ENCODE results near the gene CCDC183.

GRCh38 chr9:136831720-136832104 lies 35.6 kb downstream of the CCDC183 start:
- TF ChIP-seq, protein P1, sequence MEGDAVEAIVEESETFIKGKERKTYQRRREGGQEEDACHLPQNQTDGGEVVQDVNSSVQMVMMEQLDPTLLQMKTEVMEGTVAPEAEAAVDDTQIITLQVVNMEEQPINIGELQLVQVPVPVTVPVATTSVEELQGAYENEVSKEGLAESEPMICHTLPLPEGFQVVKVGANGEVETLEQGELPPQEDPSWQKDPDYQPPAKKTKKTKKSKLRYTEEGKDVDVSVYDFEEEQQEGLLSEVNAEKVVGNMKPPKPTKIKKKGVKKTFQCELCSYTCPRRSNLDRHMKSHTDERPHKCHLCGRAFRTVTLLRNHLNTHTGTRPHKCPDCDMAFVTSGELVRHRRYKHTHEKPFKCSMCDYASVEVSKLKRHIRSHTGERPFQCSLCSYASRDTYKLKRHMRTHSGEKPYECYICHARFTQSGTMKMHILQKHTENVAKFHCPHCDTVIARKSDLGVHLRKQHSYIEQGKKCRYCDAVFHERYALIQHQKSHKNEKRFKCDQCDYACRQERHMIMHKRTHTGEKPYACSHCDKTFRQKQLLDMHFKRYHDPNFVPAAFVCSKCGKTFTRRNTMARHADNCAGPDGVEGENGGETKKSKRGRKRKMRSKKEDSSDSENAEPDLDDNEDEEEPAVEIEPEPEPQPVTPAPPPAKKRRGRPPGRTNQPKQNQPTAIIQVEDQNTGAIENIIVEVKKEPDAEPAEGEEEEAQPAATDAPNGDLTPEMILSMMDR (IDR thresholded peaks at IDR 0.05; ENCODE audit: low read length), result no peak
- no peak for TF ChIP-seq EZH2 (IDR thresholded peaks at IDR 0.05; ENCODE audit: borderline replicate concordance, low read length)
